ENCODE results near the gene CACNA1B. TPM values are rescaled to one million over a fixed set of nuclear protein-coding genes. Genes with fewer than 3 reads are reported as not detected.

CACNA1B gene
- total RNA-seq, 1 donor from 2014 or later = 0.13 TPM

- no peaks in the 10 kb centered on the region for H3K36me3 Mint-ChIP-seq (ENCODE audit: unreplicated experiment)
- H3K9me3 Mint-ChIP-seq (ENCODE audit: unreplicated experiment) = no peaks in the 10 kb centered on the region
- no peaks in the 10 kb centered on the region for H3K27me3 Mint-ChIP-seq (ENCODE audit: unreplicated experiment)
- H3K4me3 Mint-ChIP-seq (ENCODE audit: unreplicated experiment) = no peak overlapping the region
- no peaks in the 10 kb centered on the region for H3K4me1 Mint-ChIP-seq (ENCODE audit: unreplicated experiment)
- peak; percentile 73 for DNase-seq (ENCODE audit: extremely low spot score, unreplicated experiment)
- H3K27ac Mint-ChIP-seq (ENCODE audit: unreplicated experiment) = no peak overlapping the region
- TF ChIP-seq, protein P1, sequence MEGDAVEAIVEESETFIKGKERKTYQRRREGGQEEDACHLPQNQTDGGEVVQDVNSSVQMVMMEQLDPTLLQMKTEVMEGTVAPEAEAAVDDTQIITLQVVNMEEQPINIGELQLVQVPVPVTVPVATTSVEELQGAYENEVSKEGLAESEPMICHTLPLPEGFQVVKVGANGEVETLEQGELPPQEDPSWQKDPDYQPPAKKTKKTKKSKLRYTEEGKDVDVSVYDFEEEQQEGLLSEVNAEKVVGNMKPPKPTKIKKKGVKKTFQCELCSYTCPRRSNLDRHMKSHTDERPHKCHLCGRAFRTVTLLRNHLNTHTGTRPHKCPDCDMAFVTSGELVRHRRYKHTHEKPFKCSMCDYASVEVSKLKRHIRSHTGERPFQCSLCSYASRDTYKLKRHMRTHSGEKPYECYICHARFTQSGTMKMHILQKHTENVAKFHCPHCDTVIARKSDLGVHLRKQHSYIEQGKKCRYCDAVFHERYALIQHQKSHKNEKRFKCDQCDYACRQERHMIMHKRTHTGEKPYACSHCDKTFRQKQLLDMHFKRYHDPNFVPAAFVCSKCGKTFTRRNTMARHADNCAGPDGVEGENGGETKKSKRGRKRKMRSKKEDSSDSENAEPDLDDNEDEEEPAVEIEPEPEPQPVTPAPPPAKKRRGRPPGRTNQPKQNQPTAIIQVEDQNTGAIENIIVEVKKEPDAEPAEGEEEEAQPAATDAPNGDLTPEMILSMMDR (IDR thresholded peaks at IDR 0.05) = no peak
Measured at GRCh38 chr9:137968235-137968634, 90.7 kb downstream of the CACNA1B start.

GRCh38 chr9:137969008-137969407 is 91.4 kb downstream of the CACNA1B start:
- TF ChIP-seq, protein P1 (IDR thresholded peaks at IDR 0.05) = no peak
- H3K4me3 Mint-ChIP-seq (ENCODE audit: unreplicated experiment) = no peak overlapping the region
- H3K36me3 Mint-ChIP-seq (ENCODE audit: unreplicated experiment) = no peaks in the 10 kb centered on the region
- no peaks in the 10 kb centered on the region for H3K4me1 Mint-ChIP-seq (ENCODE audit: unreplicated experiment)
- H3K9me3 Mint-ChIP-seq (ENCODE audit: unreplicated experiment) = no peaks in the 10 kb centered on the region
- no peaks in the 10 kb centered on the region for H3K27me3 Mint-ChIP-seq (ENCODE audit: unreplicated experiment)
- H3K27ac Mint-ChIP-seq (ENCODE audit: unreplicated experiment) = no peak overlapping the region
- peak; percentile 73 for DNase-seq (ENCODE audit: extremely low spot score, unreplicated experiment)

GRCh38 chr9:137969685-137970084 is 92.1 kb downstream of the CACNA1B start:
- Mint-ChIP-seq H3K27ac (ENCODE audit: unreplicated experiment) (no peak overlapping the region), H3K4me1 (ENCODE audit: unreplicated experiment) (no peaks in the 10 kb centered on the region), H3K4me3 (ENCODE audit: unreplicated experiment) (no peak overlapping the region), H3K36me3 (ENCODE audit: unreplicated experiment) (no peaks in the 10 kb centered on the region), H3K27me3 (ENCODE audit: unreplicated experiment) (no peaks in the 10 kb centered on the region), H3K9me3 (ENCODE audit: unreplicated experiment) (no peaks in the 10 kb centered on the region)
- TF ChIP-seq, protein P1 (IDR thresholded peaks at IDR 0.05) = no peak
- DNase-seq (ENCODE audit: extremely low spot score, unreplicated experiment) = no peak

DNA sequence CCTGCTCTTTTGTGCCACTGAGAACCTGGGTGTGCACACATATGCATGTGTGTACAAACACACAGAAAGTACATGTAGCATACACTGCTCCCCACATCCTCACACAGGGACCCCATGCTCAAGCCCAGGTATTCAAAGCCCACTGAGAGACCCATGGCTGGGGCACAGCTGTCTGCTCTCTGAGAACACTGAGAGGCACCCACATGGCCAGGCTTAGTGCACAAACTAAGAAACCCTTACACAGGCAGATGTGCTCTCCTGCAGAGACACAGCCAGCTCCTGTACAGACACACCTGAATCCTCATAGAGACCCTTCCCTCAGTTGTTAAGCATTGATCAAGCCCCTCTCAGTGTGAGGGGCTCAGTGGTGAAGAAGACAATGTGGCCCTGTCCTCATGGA is 92.5 kb downstream of the CACNA1B start:
- no peaks in the 10 kb centered on the region for H3K4me1 Mint-ChIP-seq (ENCODE audit: unreplicated experiment)

DNA sequence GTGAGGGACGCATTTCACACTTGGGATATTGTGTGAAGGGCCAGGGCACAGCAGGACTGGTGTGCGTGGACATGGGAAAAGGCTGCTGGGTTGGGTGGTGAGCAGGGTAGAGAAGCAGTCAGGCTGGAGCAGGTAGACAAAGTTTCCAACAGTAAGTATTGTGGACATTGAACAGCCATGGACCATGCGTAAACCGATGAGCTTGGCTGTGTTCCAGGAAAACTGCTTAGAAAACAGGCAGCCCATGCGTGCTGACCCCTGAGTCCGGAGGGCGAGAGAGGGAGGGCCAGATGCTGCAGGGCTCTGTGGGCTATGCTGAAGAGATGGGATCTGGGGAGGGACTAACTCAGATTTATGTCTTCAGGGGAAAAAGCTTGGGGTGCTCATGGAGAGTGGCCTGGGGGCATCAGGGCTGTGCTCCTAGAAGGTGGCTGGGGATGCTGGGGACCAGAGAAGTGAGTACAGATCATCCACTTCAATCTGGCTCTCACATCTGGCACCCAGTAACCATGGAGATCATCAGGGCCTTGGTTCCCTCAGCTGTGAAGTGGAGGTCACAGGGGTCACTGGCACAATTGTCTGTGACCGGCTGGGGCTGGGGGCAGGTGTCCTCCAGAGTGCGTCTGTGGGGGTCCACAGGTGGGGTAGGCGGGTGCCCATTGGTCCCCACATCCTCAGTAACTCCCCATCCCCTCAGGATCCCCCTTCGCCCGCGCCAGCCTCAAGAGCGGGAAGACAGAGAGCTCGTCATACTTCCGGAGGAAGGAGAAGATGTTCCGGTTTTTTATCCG is 93.3 kb downstream of the CACNA1B start:
- H3K27me3 Mint-ChIP-seq (ENCODE audit: unreplicated experiment) = no peaks in the 10 kb centered on the region
- H3K4me3 Mint-ChIP-seq (ENCODE audit: unreplicated experiment) = no peak overlapping the region
- no peaks in the 10 kb centered on the region for H3K9me3 Mint-ChIP-seq (ENCODE audit: unreplicated experiment)
- no peaks in the 10 kb centered on the region for H3K36me3 Mint-ChIP-seq (ENCODE audit: unreplicated experiment)
- no peaks in the 10 kb centered on the region for H3K4me1 Mint-ChIP-seq (ENCODE audit: unreplicated experiment)
- peak; percentile 73 for DNase-seq (ENCODE audit: extremely low spot score, unreplicated experiment)
- no peak overlapping the region for H3K27ac Mint-ChIP-seq (ENCODE audit: unreplicated experiment)
- TF ChIP-seq, protein P1 (IDR thresholded peaks at IDR 0.05) = no peak

More for the DNA sequence above, 92.5 kb downstream of the CACNA1B start:
- Mint-ChIP-seq H3K36me3 (ENCODE audit: unreplicated experiment) (no peaks in the 10 kb centered on the region), H3K27ac (ENCODE audit: unreplicated experiment) (no peak overlapping the region), H3K27me3 (ENCODE audit: unreplicated experiment) (no peaks in the 10 kb centered on the region), H3K4me3 (ENCODE audit: unreplicated experiment) (no peak overlapping the region), H3K9me3 (ENCODE audit: unreplicated experiment) (no peaks in the 10 kb centered on the region)
- DNase-seq (ENCODE audit: extremely low spot score, unreplicated experiment) = peak; percentile 59
- TF ChIP-seq, protein P1 (IDR thresholded peaks at IDR 0.05) = no peak

All from osteocyte (in vitro differentiated cells).